Stimulated activated CD4-positive, alpha-beta T cell treated with anti-CD3 and anti-CD28 coated beads, Interleukin-4, amount 100 ng/mL, for 1 hour (primary cell): Measurements from ENCODE around the gene CYP46A1.

Source experiments
- DNase-seq: peaks from one replicate; pipeline ENCODE4 v3.0.0-alpha.2; 2020

CYP46A1 gene

GRCh38 chr14:99764222-99764706, 80.2 kb downstream of the CYP46A1 start:
- no peak for DNase-seq

- DNase-seq: no peak
These were observed 84.3 kb downstream of the CYP46A1 start for GRCh38 chr14:99768381-99768780.

DNA sequence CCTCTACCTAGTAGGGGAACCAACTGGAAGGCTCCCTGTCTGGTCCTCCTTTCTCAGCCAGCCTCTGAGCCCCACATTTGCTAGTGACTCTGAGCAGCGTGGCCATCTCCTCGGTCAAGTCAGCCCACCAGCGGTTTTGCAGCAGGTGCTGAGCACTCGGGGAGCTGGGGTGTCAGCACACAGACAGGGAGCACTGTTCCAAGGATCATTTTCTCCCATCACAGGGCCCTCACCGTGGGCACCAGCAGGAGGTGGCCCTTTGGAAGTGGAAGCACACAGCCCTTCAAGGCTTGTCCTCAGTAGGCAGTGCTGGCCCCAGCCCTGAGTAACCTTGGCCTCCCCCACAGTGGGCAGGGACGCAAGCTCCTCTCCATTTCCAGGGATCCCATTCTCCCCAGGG, 85.0 kb downstream of the CYP46A1 start:
- DNase-seq: no peak

- no peak for DNase-seq
These were observed 85.7 kb downstream of the CYP46A1 start for GRCh38 chr14:99769799-99770198.

DNA sequence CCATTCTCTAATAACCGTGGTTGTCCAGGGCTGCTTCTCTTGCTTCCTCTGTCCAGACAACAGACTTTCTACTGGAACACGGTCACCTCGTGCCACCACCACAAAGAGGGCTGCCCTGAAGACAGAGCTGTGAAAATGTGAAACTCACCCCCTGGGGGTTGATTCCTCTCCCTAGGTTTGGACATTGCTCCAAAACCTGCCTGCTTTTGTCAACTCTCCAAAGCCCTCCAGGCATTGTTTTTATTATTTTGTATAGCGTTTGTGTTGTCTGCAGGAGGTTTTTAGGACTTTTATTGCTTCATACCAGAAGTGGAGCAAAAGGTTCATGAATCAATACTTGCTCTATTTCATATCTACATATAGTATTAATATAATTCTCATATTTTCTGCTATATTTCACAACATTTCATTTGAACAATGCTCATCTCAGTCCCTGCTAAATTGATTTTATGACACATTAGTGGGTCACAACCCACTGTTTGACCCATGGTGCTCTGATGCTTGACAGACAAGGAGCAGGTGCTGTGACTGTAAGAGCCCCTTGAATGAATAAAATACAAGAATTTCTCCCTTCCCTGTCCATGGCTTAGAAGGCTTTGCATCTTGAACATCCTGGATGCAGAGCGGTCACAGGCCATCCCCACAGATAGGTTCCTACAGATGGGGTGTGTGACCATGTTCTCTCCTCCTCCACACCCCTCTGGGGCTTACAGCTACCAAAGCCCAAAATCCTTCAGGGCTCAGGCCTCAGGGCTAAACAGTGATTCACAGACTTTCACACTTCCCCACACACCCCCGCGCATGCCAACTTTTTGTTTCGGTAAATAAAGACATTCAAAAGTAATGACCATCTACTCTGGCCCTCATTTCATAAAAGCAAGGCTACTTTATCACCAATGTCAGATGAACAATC, 88.5 kb downstream of the CYP46A1 start:
- DNase-seq: no peak

DNA sequence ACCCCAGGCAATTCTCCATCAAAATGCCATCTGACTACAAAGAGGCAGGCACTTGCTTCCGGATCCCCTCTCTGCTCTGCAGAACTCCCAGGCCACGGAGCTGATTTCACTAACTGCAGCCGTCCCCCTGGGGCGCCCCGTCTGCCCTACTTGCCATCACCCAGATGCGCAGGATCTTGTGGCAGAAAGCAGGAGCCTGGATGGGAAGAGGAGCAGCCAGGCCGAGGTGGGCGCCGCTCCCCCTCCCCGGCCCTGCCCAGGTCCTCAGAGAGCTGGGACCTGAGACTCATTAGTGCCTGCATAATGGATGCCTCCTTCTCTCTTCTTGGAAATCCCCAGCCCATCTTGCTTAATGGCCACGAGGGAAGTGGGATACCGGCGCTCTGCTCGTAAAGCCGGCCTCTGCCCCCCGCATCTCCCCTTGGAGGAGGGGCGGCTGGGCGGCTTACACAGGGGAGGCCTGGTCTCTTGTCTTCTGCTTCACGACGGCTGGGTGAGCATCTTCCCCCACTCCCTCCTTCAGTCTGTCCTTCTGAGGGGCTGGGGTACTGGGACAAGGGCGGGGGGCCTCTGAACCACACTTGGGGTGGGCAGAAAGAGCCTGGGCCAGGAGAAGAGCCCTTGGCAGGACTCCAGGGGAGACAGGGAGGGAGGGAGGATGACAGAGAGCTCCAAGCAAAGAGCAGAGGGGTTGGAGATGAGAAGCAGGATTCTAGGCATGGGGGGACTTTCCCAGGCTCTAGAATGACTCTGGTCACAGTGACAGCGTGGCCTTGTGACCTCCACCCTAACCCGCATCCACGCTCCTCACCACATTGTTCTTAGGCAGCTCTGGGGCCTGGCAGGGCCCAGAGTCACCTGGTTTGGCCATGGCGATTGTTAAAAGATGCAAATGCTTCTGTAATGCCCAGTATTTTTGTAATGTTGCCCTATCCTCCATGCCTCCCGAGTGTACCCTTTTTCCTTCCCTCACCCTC, 89.7 kb downstream of the CYP46A1 start:
- no peak for DNase-seq

DNA sequence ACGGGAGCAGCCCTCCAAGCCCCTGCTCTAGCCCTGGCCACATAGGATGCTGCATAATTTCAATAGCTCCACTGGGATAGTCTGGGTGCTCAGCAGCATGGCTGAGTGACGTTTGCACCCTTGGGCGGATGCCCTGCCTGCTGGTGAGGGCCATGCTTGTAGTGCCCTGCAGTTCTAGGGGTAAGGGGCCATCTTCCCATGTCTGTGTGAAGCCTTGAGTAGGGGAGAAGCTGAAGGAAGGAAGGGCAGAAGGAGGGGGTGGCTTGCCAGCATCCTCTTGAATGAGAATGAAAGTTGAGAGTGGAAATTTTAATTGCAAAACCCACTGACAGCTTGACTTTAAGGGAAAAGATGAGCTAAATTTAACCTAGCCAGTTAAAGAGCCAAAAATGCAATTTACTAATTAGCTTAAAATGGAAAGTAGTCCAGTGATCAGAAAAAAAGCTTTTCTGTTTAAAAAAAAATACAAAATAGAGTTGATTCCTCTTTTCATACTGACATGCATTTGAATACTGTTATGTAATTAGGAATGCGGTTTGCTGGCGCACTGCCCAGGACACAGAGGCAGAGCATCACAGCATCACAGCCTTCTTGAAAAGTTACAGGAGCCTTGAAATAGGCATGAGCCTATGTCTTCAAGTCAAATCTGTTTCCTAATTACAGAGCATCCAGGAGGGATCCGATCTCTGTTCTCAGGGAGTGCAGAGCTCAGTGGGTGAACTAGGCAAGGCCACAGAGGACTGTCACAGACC, 90.6 kb downstream of the CYP46A1 start:
- DNase-seq: no peak

- no peak for DNase-seq
These were observed 91.3 kb downstream of the CYP46A1 start for GRCh38 chr14:99775351-99775750.
